Esophagus squamous epithelium (tissue), 5 donors: ENCODE data around the gene ADGRL1. TPM values are rescaled to one million over a fixed set of nuclear protein-coding genes. Genes with fewer than 3 reads are reported as not detected.

Experiments used
- DNase-seq: peaks from one replicate; lab custom pipeline; 2025; lab: John Stamatoyannopoulos, UW
- H3K27ac ChIP-seq, 4 donors: fragments of 200-600 bp; sonication (generic); one replicate each; pipeline ENCODE4 v1.5.1; 2016 to 2019; ENCODE audit warnings: mild to moderate bottlenecking in 1 of 4
- H3K27me3 ChIP-seq, 4 donors: fragments of 200-600 bp; sonication (generic); 1 replicate in 3 of 4; 2 replicates in 1 of 4; pipeline versions ENCODE4 v1.5.1 to v1.6.0; 2017 to 2021; ENCODE audit warnings: antibody characterized with exemption in 1 of 4
- H3K36me3 ChIP-seq, 3 donors: fragments of 200-600 bp; sonication (generic); one replicate each; pipeline ENCODE4 v1.5.1; 2016 to 2019
- H3K4me1 ChIP-seq, 3 donors: fragments of 200-600 bp; sonication (generic); one replicate each; pipeline ENCODE4 v1.5.1; 2017 to 2019
- H3K4me3 ChIP-seq, 4 donors: fragments of 200-600 bp; sonication (generic); 1 replicate in 3 of 4; 2 replicates in 1 of 4; pipeline ENCODE4 v1.5.1; 2016 to 2019; ENCODE audit warnings: mild to moderate bottlenecking in 2 of 4, moderate library complexity in 1 of 4
- H3K9me3 ChIP-seq, 3 donors: fragments of 200-600 bp; sonication (generic); one replicate each; pipeline ENCODE4 v1.5.1; 2016 to 2019
- CTCF ChIP-seq, 6 experiments: fragments of 450-650 bp in 4 of 6; fragments of 200-600 bp in 2 of 6; sonication (generic) in 2 of 6; IDR thresholded peaks; one replicate each; pipeline ENCODE4 v1.5.1; 2016 to 2019; ENCODE audit warnings: antibody characterized with exemption in 6 of 6, mild to moderate bottlenecking in 4 of 6, moderate library complexity in 4 of 6
- POLR2A ChIP-seq, 4 donors: fragments of 450-650 bp; IDR thresholded peaks; one replicate each; pipeline ENCODE4 v1.6.1; 2017; ENCODE audit warnings: antibody characterized with exemption in 4 of 4, mild to moderate bottlenecking in 4 of 4, moderate library complexity in 3 of 4
- WGBS, 2 donors: methylation state at CpG; one replicate each; pipeline ENCODE4 v1.1.5; 2018; 5-methylcytosine and 5-hydroxymethylcytosine counted together
- intact Hi-C: fragments of 100-400 bp; cut with DNase I; formaldehyde crosslinking; loops from one replicate; pipeline ENCODE4 v1.15.0; 2022
- total RNA-seq, 4 donors: library from RNA; depleted of rRNA; stranded (reverse); fragments of >200 nt; gene quantifications; one replicate each; pipeline ENCODE4 v1.1.0, GENCODE V29; 2016
- donor health status: DM: yes; HTN: yes; CAD: no.

ADGRL1 gene
- total RNA-seq, 4 donors from 2014 or later = 6.2 to 21.5 (median 10.7) TPM

- Histone ChIP-seq H3K27ac (no peak overlapping the region), H3K36me3 (no peaks in the 10 kb centered on the region), H3K4me1 (peaks cover 11 to 28% (median 14%) of the 10 kb centered on the region in 3 donors), H3K4me3 (no peak overlapping the region), H3K27me3 (no peaks in the 10 kb centered on the region), H3K9me3 (no peaks in the 10 kb centered on the region)
- intact Hi-C loops = no loop called here
- no peak for TF ChIP-seq CTCF (IDR thresholded peaks at IDR 0.05)
- no peak for TF ChIP-seq POLR2A (IDR thresholded peaks at IDR 0.05)
- DNase-seq = no peak
- 84 to 88% methylated on average over 12 of the region's 12 CpGs for WGBS, 2 donors
These were observed 63.4 kb downstream of the ADGRL1 start for GRCh38 chr19:14142262-14143190.

- Histone ChIP-seq H3K9me3 (no peaks in the 10 kb centered on the region), H3K4me1 (peaks cover 13 to 35% (median 17%) of the 10 kb centered on the region in 3 donors), H3K27me3 (no peaks in the 10 kb centered on the region), H3K4me3 (no peak overlapping the region), H3K27ac (no peak overlapping the region), H3K36me3 (no peaks in the 10 kb centered on the region)
- DNase-seq = no peak
- 83 to 87% methylated on average over 8 of the region's 8 CpGs for WGBS, 2 donors
- intact Hi-C loops = no loop called here
- TF ChIP-seq CTCF (IDR thresholded peaks at IDR 0.05) = no peak
- TF ChIP-seq POLR2A (IDR thresholded peaks at IDR 0.05) = no peak
These were observed 64.9 kb downstream of the ADGRL1 start for GRCh38 chr19:14141041-14141440.

DNA sequence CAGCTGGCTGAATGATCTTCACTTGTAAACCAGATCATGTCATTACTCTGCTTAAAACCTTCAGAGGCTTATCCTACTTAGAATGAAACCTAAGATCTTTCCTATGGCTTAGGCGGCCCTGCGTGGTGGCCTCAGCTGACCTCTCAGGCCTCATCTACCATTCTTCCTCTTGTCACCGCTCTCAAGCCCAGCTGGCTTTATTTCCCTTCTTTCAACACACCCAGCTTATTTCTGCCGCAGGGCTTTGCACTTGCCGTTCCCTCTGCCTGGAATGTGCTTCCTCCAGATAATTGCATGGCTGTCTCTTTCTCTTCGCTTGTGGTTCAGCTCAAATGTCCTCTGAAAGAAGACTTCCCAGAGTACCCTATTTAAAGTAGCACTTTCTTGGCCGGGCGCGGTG, 66.0 kb downstream of the ADGRL1 start:
- no peak for DNase-seq

GRCh38 chr19:14138576-14139265, 67.2 kb downstream of the ADGRL1 start:
- no peak for TF ChIP-seq CTCF (IDR thresholded peaks at IDR 0.05)
- no peak for TF ChIP-seq POLR2A (IDR thresholded peaks at IDR 0.05)
- Histone ChIP-seq H3K9me3 (no peaks in the 10 kb centered on the region), H3K36me3 (no peaks in the 10 kb centered on the region), H3K27me3 (no peaks in the 10 kb centered on the region), H3K27ac (peak overlapping the region in 3 of 4 donors; percentile 35 to 98 (median 96)), H3K4me3 (no peak overlapping the region), H3K4me1 (peaks cover 17 to 45% (median 24%) of the 10 kb centered on the region in 3 donors)
- intact Hi-C loops = no loop called here
- DNase-seq = no peak
- WGBS, 2 donors = 73 to 75% methylated on average over 9 of the region's 9 CpGs

More for the DNA sequence above, 66.0 kb downstream of the ADGRL1 start:
- TF ChIP-seq POLR2A (IDR thresholded peaks at IDR 0.05) (no peak), CTCF (IDR thresholded peaks at IDR 0.05) (no peak)
- no peaks in the 10 kb centered on the region for H3K36me3 ChIP-seq
- H3K27ac ChIP-seq = peak overlapping the region in 2 of 4 donors; percentile 96 to 98
- 63 to 66% methylated on average over 4 to 7 of the region's 9 CpGs for WGBS, 2 donors
- H3K4me1 ChIP-seq = peaks cover 17 to 45% (median 24%) of the 10 kb centered on the region in 3 donors
- H3K27me3 ChIP-seq = no peaks in the 10 kb centered on the region
- no peak overlapping the region for H3K4me3 ChIP-seq
- intact Hi-C loops = no loop called here
- H3K9me3 ChIP-seq = no peaks in the 10 kb centered on the region
